AG20443 (cell line): Measurements from ENCODE around the gene ANKRD17.

Source experiments
- DNase-seq: peaks from one replicate; pipeline ENCODE4 v3.0.0; 2012; ENCODE audit warnings: low spot score, mixed read lengths

ANKRD17 gene

DNA sequence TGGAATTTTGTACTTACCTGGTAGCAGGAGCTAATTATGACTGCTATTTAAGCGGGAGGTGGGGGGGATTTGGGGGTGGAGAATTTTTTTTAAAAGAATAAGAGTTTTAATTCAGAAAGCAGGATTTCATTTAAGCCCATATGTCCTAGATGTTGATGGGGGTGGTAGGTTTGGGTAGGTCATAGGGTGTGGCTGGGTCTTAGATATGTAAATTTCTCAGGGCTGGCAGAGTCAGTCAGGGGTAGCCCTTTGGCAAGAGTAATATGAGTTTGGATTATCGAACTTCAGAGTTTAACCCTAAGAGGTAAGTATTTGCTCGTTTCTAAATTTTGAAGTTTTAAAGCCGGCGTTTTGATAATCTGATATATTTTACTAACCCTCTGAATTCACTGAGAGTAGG, 153.9 kb downstream of the ANKRD17 start:
- no peak for DNase-seq

DNA sequence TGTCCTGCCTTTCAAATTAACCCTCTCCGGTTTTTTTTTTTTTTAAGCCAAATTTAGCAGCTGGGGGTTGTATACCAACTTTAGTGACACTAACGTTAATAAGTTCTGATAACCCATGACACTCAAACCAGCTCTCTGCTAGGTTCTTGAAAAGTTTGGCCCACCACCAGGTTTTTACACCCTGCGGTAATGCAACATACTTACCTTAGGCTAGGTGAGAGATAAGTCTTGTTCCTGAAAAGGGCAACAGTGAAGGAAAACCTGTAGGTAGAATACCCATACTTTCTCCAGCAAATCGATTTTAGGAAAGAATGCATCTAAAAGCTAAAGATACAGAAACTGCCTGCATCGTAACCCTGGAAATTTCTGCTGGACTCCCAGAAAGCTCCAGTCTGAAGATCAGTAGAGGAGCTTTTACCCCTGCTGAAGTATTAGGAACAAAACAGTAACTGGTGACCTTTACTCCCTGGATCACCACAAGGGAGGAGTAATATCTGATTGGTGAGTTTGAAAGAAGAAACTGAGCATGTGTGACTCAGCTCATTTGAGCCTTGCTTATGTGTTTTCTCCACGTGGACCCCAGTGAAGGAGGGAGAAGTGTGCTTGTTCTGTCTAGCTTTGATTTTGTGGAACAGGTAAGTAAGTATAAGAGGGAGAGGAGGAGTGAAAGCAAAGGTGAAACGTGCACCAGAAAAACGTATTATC, 154.6 kb downstream of the ANKRD17 start:
- no peak for DNase-seq

DNA sequence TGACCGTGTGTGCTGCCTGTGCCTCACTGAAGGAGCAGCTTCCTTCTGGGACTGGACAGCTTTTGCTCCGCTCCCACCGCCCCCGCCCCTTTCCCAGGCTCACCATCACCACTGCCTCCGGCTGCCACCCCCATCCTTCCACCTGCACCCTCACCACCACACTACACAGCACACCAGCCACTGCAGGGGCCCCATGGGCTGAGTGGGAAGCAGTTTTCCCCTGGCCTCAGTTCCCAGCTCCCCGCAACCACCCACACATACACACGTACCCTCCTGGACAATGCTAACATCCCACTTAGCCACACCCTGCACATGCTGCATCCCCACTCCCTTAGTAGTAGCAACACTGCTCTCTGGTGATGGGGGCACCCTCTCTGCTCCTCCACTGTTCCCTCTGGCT, 159.5 kb downstream of the ANKRD17 start:
- DNase-seq: no peak

DNA sequence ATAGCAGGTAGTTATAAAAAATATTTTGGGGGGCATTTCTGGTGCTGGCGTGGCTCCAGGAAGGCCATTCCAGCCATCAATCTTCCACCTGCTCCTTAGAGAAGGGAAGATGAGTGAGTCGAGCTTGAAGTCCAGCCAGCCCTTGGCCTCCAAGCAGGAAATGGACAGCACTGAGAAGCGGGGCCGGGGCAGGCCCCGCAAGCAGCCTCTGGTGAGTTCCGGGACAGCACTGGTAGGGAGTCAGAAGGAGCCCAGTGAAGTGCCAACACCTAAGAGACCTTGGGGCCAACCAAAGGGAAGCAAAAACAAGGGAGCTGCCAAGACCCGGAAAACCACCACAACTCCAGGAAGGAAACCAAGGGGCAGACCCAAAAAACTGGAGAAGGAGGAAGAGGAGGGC, 159.9 kb downstream of the ANKRD17 start:
- DNase-seq: no peak

DNA sequence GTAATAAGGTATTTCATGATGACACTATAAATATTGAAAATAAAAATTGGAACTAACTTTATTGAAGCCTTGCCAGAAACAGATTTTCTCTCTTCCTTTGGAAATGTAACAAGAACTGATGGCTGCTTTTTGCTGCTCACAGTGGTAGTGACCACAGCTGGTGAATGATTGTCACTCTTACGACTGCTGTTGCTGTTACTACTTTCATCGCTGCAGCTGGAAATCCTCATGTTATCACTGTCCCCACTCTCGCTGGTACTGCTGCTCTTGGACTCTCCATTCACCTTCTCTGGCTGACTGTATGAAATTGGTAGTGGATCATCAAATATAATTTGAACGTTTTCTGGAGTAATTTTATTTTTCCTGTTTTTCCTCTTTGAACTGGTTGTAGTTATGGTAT, 160.6 kb downstream of the ANKRD17 start:
- DNase-seq: no peak

DNA sequence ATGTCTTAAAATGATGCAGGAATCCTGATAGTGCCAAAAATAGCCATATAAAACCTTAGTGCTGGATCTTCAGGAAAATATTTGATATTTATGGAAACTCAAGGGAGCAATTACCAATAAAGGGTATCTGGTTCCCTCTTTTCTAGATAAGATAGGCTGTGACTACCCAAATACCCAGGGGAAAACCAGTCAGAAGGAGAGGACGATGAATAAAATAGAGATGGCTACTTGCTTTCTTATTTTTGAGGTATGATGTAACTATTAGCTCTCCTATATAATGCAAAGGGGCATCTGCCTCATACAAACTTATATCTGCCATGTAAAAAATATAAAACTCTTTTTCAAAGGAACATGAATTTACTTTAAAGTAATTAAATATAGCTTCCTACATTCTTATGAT, 165.7 kb downstream of the ANKRD17 start:
- no peak for DNase-seq

DNA sequence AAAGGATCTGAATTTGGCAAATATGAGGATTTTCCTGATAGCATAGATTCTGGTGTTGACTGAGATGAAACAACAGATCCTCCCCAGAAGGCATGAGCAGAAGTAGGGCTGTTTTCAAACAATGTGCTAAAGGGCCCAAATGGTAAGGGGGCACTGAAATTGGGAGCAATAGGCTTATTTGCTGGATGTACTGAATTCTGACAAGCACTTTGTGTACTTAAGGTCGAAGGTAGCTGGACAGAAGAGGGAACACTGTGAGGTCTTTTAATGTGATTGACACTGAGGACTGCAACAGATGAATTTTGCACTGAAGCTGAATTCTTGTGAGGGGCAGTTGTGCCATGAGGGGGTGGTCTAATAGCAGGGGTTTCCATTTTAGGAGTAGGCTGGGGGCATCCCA, 167.9 kb downstream of the ANKRD17 start:
- no peak for DNase-seq

DNA sequence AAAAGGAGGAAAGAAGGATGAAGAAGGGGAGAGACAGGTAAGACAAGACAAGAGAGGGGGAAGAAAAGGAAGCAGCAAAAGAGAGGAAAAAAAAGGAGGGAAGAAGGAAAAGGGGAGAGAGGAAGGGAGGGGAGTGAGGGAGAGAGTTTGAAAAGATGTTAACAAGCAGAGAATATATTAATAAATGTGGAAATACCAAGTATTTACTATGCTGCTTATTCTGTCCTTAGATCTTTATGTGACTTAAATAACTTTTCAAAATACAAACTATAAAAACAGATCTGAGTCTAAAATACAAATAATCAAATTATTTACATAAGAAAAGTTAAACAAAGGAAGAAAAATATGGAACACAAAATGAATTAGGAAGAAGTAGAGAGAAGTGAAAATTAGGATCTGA, 170.7 kb downstream of the ANKRD17 start:
- no peak for DNase-seq

DNA sequence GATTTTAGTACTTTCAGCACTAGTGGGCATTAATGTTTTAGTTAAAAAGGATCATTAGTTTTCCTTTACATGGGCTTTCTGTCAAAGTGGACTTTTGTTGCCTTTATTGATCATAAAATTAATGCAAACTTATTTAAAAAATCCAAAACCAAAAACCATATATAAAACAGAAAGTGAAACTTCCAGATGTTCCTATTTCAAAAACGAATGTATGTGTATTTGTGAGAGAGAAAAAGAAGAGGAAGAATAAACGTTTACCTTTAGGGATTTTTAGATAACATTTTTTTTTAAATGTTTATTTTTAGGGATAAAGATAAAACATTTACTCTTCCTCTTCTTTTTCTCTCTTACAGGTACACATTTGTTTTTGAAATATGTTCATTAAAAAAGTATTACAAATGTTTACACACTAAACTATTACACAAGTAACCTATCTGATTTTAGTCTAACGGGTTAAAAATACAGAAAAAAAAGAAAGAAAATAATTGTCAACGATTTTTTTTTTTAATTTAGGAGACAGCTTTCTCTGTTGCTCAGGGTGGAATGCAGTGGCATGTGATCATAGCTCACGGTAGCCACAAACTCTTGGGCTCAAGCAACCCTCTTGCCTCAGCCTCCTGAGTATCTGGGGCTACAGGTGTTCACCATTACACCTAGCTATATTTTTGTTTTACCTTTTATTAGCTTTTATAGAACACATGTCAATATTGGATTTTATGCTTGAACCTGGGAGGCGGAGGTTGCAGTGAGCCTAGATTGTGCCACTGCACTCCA, 172.3 kb downstream of the ANKRD17 start:
- no peak for DNase-seq

DNA sequence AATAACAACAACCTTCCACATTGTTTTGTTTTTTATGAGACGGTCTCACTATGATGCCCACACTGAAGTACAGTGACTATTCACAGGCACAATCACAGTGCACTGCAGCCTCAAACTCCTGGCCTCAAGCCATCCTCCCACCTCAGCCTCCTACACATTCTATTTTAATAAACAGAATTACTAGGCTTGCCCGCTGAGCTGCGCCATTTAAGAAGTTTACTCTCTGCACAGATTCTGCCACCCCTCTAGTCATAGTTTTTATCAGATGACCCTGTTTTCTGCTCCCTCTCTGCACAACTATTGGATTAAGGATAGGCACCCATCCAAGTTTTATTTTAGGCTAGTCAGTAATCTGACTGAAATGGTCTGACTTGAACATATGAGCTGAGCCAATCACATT, 177.8 kb downstream of the ANKRD17 start:
- DNase-seq: no peak

DNA sequence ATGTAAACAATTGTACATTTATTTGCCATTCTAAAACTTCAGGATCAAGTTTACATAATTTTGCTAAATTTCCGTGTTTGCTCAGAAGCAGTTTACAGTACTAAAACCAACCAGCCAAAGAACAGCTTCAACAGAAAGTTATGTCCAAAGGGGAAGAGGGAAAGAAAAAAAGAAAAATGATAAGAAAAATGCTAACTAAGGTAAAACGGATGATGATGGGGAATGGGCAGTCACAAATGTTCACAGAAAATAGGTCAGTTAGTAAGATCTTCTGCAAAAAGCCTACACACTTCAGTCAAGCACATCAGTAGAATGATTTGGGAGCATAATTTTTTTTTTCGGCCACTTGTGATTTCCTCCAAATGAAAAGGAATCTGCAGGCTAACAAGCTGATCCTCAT, 182.8 kb downstream of the ANKRD17 start:
- DNase-seq: no peak

DNA sequence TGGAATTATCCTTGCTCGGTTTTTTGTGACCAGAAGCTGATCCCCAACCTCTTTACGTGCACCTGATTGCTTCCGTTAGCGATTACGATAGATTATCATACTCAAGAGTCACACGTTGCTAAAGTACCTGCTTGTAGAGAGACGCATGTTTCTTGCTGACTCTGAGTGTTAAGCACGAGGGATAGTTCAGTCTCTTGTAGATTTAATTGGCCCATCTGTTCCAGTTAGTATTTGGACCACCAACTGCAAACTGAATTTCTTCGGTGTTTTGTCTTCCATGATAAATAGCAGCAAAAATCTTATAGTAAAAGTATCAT, 188.6 kb downstream of the ANKRD17 start:
- DNase-seq: peak; percentile 9

DNA sequence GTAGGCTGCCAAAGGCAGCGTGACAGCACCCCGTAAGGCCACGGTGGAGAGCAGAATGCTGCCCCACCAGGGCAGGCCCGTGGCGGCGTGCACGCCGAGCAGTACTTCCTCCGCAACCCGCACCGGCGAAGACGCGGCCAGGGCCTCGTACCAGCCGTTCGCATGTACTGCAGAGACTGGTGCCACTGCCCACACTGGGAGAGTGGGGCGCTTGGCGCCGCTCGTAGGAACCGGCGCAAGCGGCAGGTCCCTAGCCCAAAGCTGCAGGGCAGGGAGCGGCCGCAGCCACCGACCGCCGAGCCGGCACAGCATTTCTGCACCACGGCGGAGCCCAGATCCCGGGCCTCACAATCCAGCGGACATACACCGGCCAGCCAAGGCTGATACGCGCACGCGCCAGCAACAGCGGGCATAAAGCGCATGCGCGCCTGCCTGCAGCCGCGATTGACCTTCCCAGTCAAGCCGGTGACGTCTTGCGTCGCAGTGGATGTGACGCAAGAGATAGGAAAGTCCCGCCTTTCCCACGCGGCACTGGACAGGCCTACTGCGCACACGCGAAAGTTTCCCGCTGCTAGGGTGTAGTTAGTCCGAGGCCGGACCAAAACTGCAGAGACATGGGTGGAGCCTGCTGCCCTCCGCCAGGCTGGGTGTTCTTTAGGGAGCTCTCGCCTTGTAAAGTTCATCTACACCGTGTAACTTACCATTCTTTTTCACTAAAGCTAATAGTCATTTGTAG, 189.1 kb downstream of the ANKRD17 start, which contains the start of gene COX18:
COX18 (minus strand) TSS at position 379 of the 736 bp plus-strand sequence; CDS start at position 312, 67 bp downstream.
- DNase-seq: peak; percentile 99

DNA sequence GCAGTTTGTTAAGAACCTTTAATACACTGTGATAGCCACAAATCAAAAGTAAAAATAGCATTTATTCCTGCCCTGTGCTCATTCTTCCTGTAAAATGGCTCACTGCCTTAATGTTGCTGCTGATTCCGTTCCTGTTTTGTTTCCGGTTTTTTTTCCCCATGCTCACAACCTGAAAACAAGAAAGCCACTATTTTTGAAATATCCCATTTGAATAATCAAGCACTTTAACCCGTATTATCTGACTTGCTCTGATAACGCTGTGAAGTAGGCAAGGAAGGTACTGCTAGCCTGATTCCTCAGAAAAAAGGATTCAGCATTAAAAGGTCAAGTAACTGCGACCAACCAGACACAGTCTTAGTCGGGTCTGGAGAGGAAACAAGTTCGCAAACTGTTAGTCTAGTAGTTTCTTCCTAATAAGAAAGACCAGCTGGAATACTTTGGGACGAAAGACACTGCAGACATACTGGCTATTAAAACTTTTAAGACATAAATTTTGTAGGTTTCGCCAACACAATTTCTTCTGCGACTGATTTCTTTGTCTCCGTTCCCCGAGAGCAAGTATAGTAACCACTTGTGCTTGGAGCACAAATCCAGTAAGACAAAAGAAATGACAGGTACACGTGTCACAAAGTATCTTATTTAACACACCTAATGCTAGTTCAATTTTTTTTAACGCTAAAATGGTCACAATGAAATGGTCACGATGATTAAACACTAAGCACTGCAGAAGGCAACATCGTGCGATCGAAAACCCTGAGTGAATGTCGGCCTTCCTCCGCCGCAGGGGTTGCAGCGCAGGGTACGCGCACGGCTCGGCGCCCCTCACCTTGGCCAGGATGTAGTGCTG, 189.9 kb downstream of the ANKRD17 start:
- DNase-seq: peak; percentile 12

DNA sequence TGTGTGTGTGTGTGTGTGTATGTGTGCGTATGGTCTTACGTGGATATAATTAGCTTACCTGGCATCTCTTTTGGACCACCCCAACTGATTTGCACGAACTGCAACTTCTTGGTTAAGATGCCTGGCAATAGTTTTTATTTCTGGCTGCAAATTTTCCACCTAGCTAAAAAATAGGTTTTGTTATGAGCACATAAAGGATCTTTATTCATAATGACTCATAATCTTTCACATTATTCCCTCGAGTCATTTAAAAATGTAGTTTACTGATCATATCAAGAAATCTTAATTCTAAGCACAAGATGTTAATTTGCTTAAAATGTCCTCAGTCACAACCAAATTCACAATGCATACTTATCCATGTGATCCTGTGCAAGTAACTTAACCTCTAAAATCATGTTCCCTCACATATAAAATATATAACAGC, 190.6 kb downstream of the ANKRD17 start:
- no peak for DNase-seq

DNA sequence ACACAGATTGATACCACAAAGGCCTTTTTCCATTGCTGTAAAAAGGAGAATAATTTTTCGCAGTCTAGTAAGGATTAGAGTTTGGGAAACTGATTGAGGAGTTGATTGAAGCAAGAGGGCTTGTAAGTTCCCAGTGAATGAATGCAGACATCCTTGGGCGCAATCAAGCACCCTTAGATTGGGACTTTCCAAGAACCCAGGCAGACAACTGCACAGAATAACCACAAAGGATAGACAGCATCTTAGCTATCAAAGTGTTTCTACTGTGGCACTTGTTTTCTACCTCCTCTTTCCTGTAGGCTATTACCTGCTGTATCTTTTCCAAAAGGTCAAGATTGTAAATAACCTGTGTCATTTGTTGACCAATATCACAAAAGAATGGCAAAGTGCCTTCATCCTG, 191.7 kb downstream of the ANKRD17 start:
- DNase-seq: no peak

DNA sequence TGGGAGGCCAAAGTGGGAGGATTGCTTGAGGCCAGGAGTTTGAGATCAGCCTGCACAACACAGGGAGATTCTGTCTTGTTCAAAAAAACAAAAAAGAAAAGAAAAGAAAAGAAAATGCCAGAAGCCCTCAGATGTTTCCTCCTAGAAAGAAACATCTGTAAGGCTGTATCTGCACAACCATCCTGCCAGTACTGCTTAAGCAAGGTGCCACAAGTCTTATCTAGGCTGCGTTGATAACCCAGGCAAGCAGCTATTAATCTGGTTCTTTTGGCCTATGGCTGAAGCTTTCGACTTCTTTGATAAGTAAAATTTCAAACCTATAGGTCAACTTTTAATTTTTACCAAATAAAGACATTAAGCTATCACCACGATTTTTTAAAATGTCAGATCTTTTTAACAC, 192.2 kb downstream of the ANKRD17 start:
- DNase-seq: no peak

DNA sequence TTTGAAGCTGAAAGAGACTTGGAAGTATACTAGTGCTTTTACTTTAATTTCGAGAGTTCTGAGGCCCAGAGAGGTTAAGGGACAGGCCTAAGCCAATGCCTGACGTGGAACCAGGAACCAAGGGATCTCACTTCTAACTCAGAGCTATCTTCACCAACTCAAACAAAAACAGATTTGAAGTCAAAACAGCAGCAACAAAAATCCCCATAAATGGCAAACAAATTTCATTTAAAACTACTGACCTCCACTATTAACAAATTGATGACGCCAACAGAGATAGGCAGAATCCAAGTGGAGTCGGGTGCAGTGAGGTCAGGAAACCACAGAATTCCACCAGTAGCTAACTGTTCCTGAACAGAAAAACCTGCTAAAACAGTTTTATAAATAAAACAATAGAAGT, 194.1 kb downstream of the ANKRD17 start:
- DNase-seq: no peak

DNA sequence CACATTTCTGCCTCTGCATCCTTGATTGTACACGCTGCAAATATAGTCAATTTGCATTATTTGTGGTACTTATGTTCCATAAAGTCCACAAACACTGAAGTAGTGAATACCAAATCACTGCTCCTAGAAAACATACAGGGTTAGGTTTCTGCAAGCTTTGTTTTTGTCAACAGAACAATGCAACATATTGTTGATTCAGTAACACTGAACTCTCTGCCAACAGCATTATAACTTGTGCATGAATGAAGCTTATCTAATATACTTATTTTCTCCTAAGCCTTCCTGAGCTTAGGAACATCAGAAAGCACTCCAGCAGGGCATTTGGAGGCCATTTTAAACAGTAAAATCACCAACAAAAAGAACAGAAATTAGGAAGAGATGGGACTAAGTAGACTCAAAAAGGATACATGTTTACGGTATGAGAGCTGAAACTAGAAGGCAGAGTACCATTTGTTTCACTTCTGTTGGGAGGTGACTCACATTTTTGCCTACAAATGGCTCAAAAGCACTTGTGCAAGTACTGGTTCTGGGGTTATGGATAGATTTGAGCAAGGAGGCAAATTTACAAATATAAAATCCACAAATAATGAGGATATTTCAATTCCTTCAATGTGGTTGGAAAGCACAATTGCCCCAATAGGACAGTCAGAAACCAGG, 203.2 kb downstream of the ANKRD17 start:
- no peak for DNase-seq

DNA sequence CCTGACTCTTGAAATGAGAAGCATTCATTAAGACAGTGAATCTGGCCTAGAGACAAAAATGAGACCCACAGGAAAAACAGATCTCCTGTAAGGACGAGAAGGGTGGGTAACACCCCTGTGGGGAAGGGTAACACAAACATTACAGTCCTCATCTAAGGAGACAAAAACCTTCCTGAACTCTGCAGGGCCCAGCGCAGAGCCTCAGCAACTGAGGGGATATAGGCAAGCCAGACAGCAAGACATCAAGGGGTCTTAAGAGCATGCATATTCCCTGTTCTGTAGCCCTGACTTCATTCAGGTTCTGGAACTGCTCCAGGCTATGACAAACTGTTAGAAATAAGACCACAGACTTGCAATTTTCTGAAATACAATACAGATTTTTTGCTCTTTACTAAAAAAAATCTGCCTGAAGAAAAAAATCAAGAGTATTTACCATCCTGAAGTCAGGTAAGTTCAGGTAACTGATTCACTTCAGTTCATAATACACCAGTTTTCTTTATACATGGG, 204.6 kb downstream of the ANKRD17 start:
- DNase-seq: no peak

DNA sequence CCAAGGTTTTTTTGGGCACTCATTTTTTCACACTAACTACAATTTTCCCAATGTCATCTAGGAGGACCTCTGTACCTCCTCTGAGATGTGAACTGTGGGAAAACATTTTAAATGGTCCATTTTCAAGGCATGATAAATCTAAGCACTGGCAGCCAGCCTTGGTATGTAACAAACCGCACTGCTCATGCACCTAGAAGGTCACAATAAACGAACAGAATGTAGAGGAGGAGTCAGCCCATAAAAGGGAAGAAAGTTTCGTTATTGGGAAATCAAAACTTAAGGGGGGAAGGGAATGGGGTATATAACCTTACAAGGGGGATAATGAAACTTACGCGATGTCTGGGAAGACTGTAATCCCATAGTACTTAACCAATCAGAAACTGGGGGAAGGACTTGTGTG, 205.5 kb downstream of the ANKRD17 start:
- DNase-seq: no peak
